GM23338 (cell line): ENCODE results near the gene TEX35. TPM values are rescaled to one million over a fixed set of nuclear protein-coding genes. Genes with fewer than 3 reads are reported as not detected.

Experiments used
- ATAC-seq: fragments of 200-7000 bp; cut with Tn5 transposase; 3 replicates; pipeline ENCODE4 v1.9.1; 2020
- DNase-seq: peaks from one replicate; pipeline ENCODE4 v3.0.0-alpha.2; 2015; ENCODE audit warnings: low spot score
- H2AFZ ChIP-seq: fragments of 200-600 bp; sonication (generic); 2 replicates; pipeline ENCODE4 v1.8.0; 2016; ENCODE audit warnings: antibody characterized with exemption, mild to moderate bottlenecking, moderate library complexity
- H3F3A ChIP-seq: fragments of 200-600 bp; sonication (generic); replicated peaks from 2 replicates; pipeline ENCODE4 v1.8.0; 2017; ENCODE audit warnings: antibody characterized with exemption, mixed run types, low read depth
- H3K27ac ChIP-seq: fragments of 200-600 bp; sonication (generic); 2 replicates; pipeline ENCODE4 v1.6.1; 2016; ENCODE audit warnings: low read depth
- H3K27me3 ChIP-seq: fragments of 200-600 bp; sonication (generic); 2 replicates; pipeline ENCODE4 v1.8.0; 2016; ENCODE audit warnings: mild to moderate bottlenecking, mixed run types, moderate library complexity; ENCODE audit not compliant: insufficient read depth
- H3K36me3 ChIP-seq: fragments of 200-600 bp; sonication (generic); 2 replicates; pipeline ENCODE4 v1.8.0; 2016; ENCODE audit warnings: mild to moderate bottlenecking; ENCODE audit not compliant: insufficient read depth
- H3K4me1 ChIP-seq: fragments of 200-600 bp; sonication (generic); 2 replicates; pipeline ENCODE4 v1.8.0; 2016; ENCODE audit warnings: mild to moderate bottlenecking, moderate library complexity; ENCODE audit not compliant: insufficient read depth
- H3K4me2 ChIP-seq: fragments of 200-600 bp; sonication (generic); 2 replicates; pipeline ENCODE4 v1.7.1; 2017; ENCODE audit warnings: mixed run types
- H3K4me3 ChIP-seq: fragments of 200-600 bp; sonication (generic); 2 replicates; pipeline ENCODE4 v1.6.1; 2016; ENCODE audit warnings: mixed run types
- H3K79me2 ChIP-seq: fragments of 200-600 bp; sonication (generic); replicated peaks from 2 replicates; pipeline ENCODE4 v1.8.0; 2017; ENCODE audit warnings: mild to moderate bottlenecking; ENCODE audit not compliant: insufficient read depth
- H3K9me2 ChIP-seq: fragments of 200-600 bp; sonication (generic); 2 replicates; pipeline ENCODE4 v1.8.0; 2017; ENCODE audit not compliant: insufficient read depth
- H4K20me1 ChIP-seq: fragments of 200-600 bp; sonication (generic); replicated peaks from 2 replicates; pipeline ENCODE4 v1.8.0; 2017; ENCODE audit warnings: mild to moderate bottlenecking; ENCODE audit not compliant: insufficient read depth
- H3K27ac Mint-ChIP-seq: 2 replicates; pipeline ENCODE4 v1.8.0; 2020; ENCODE audit warnings: inconsistent platforms, mild to moderate bottlenecking, moderate library complexity, mixed read lengths
- H3K27me3 Mint-ChIP-seq: 3 replicates; pipeline ENCODE4 v1.8.0; 2022; ENCODE audit warnings: low read depth, mild to moderate bottlenecking, moderate library complexity, mixed read lengths, inconsistent platforms; ENCODE audit not compliant: insufficient read depth, poor library complexity
- H3K36me3 Mint-ChIP-seq: 3 replicates; pipeline ENCODE4 v1.8.0; 2021; ENCODE audit warnings: low read depth, mild to moderate bottlenecking, inconsistent platforms, moderate library complexity, mixed read lengths
- H3K4me1 Mint-ChIP-seq: 3 replicates; pipeline ENCODE4 v1.8.0; 2020; ENCODE audit warnings: mild to moderate bottlenecking, inconsistent platforms, mixed read lengths
- H3K4me3 Mint-ChIP-seq: 3 replicates; pipeline ENCODE4 v1.8.0; 2021; ENCODE audit warnings: moderate library complexity, mild to moderate bottlenecking, inconsistent platforms, mixed read lengths
- H3K9me3 Mint-ChIP-seq: 3 replicates; pipeline ENCODE4 v1.8.0; 2020; ENCODE audit warnings: moderate library complexity, mild to moderate bottlenecking, inconsistent platforms, mixed read lengths
- CREB1 ChIP-seq: fragments of 250-450 bp; sonication (Bioruptor Pico); IDR thresholded peaks from 2 replicates; pipeline ENCODE4 v1.5.0; 2020; ENCODE audit warnings: low read depth, mild to moderate bottlenecking, moderate library complexity
- CTCF ChIP-seq, 2 experiments: fragments of 200-600 bp in 1 of 2; sonication (generic) in 1 of 2; conservative IDR thresholded peaks; 2 replicates each; pipeline versions ENCODE4 v1.5.1 to v1.6.1; 2016 to 2017; ENCODE audit warnings: antibody characterized with exemption in 2 of 2, low read depth in 2 of 2, mild to moderate bottlenecking in 2 of 2, moderate library complexity in 1 of 2
- EZH2phosphoT487 ChIP-seq: fragments of 200-600 bp; sonication (generic); IDR thresholded peaks from one replicate; pipeline ENCODE4 v1.8.1; 2018; ENCODE audit warnings: antibody characterized with exemption; ENCODE audit not compliant: unreplicated experiment
- ZNF331 ChIP-seq: fragments of 250-450 bp; sonication (Bioruptor Pico); IDR thresholded peaks from 2 replicates; pipeline ENCODE4 v1.5.0; 2020; ENCODE audit warnings: low read depth, mild to moderate bottlenecking, moderate library complexity
- polyA plus RNA-seq: library from polyadenylated mRNA; unstranded; fragments of >200 nt; fragmentation: Nextera tagmentation; extraction: Ambion mirVana; gene quantifications from 2 replicates; pipeline ENCODE4 v1.2.1, GENCODE V29; 2016
- total RNA-seq: library from RNA; depleted of rRNA; stranded (reverse); fragments of >200 nt; shearing (Covaris generic); gene quantifications from 2 replicates; pipeline ENCODE4 v1.2.3, GENCODE V29; 2014
- TF ChIP-seq, protein P1 (sequence below): IDR thresholded peaks from one replicate; pipeline ENCODE4 v1.6.1; 2018; ENCODE audit warnings: antibody characterized with exemption; ENCODE audit not compliant: unreplicated experiment

TEX35 gene
- total and polyA plus RNA-seq, 2 experiments from 2014 or later, result not detected

GRCh38 chr1:178491721-178492120, 21.2 kb upstream of the TEX35 start:
- Histone ChIP-seq H3K4me1 (no peaks in the 10 kb centered on the region), H3K27ac (no peak overlapping the region), H3F3A (0 out of 2 replicates have a peak, but pooled peaks cover 3% of the 10 kb centered on the region), H4K20me1 (no peaks in the 10 kb centered on the region), H3K9me2 (no peaks in the 10 kb centered on the region; the same call in 1 of the 2 replicates), H3K79me2 (no peaks in the 10 kb centered on the region), H3K27me3 (no peaks in the 10 kb centered on the region), H2AFZ (no peak overlapping the region), H3K36me3 (no peaks in the 10 kb centered on the region), H3K4me2 (no peak overlapping the region), H3K4me3 (no peak overlapping the region)
- ATAC-seq (no peak), DNase-seq (no peak)
- H3K27ac Mint-ChIP-seq, result no peak overlapping the region
- peaks cover 6% of the 10 kb centered on the region for H3K27me3 Mint-ChIP-seq
- no peak overlapping the region for H3K4me3 Mint-ChIP-seq
- no peaks in the 10 kb centered on the region; the same call in 2 of the 3 replicates for H3K36me3 Mint-ChIP-seq
- peaks cover 6% of the 10 kb centered on the region; the same call in 2 of the 3 replicates for H3K4me1 Mint-ChIP-seq
- H3K9me3 Mint-ChIP-seq, result no peaks in the 10 kb centered on the region; the same call in 1 of the 3 replicates
- TF ChIP-seq, protein P1, sequence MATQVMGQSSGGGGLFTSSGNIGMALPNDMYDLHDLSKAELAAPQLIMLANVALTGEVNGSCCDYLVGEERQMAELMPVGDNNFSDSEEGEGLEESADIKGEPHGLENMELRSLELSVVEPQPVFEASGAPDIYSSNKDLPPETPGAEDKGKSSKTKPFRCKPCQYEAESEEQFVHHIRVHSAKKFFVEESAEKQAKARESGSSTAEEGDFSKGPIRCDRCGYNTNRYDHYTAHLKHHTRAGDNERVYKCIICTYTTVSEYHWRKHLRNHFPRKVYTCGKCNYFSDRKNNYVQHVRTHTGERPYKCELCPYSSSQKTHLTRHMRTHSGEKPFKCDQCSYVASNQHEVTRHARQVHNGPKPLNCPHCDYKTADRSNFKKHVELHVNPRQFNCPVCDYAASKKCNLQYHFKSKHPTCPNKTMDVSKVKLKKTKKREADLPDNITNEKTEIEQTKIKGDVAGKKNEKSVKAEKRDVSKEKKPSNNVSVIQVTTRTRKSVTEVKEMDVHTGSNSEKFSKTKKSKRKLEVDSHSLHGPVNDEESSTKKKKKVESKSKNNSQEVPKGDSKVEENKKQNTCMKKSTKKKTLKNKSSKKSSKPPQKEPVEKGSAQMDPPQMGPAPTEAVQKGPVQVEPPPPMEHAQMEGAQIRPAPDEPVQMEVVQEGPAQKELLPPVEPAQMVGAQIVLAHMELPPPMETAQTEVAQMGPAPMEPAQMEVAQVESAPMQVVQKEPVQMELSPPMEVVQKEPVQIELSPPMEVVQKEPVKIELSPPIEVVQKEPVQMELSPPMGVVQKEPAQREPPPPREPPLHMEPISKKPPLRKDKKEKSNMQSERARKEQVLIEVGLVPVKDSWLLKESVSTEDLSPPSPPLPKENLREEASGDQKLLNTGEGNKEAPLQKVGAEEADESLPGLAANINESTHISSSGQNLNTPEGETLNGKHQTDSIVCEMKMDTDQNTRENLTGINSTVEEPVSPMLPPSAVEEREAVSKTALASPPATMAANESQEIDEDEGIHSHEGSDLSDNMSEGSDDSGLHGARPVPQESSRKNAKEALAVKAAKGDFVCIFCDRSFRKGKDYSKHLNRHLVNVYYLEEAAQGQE, result no peak

DNA sequence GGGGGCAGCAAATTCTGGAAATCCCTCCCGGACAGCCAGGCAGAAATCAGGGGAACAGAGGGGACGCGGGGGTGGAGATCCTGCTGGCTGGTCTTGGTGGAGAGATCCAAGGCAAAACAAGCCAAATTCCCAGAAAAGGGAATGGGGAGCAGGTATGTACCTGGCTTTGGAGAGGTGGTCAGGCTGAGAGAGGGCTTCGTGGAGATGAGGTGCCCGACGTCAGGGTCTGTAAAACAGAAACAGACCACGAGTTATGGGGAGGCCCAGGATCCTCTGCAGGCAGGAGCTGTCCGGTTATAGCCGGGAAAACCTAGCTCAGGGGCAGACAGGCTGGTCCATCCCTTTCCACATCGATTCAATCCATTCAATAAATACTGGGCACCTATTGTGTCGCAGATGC, 20.6 kb upstream of the TEX35 start:
- H3K9me2 ChIP-seq, result no peaks in the 10 kb centered on the region; the same call in 1 of the 2 replicates
- no peaks in the 10 kb centered on the region for H3K79me2 ChIP-seq
- TF ChIP-seq CTCF (conservative IDR thresholded peaks at IDR 0.05; ENCODE audit: low read depth in 2 of 2), result peak in 1 of 2 experiments; percentile 11; a peak in 1 of 4 replicates
- TF ChIP-seq CREB1 (CRISPR knock-in tag), result no peak
- Mint-ChIP-seq H3K4me1 (peaks cover 6% of the 10 kb centered on the region; the same call in 2 of the 3 replicates), H3K9me3 (no peaks in the 10 kb centered on the region; the same call in 1 of the 3 replicates), H3K4me3 (no peak overlapping the region), H3K27ac (no peak overlapping the region), H3K27me3 (peaks cover 8% of the 10 kb centered on the region), H3K36me3 (no peaks in the 10 kb centered on the region; the same call in 2 of the 3 replicates)
- H3K36me3 ChIP-seq, result no peaks in the 10 kb centered on the region
- no peak overlapping the region for H3K4me2 ChIP-seq
- no peak for ATAC-seq
- no peak for DNase-seq
- H2AFZ ChIP-seq, result peak overlapping the region; percentile 56; the same call in 1 of the 2 replicates
- H3K27me3 ChIP-seq, result no peaks in the 10 kb centered on the region
- H3K4me1 ChIP-seq, result no peaks in the 10 kb centered on the region
- no peaks in the 10 kb centered on the region for H4K20me1 ChIP-seq
- H3K27ac ChIP-seq, result no peak overlapping the region
- 0 out of 2 replicates have a peak, but pooled peaks cover 3% of the 10 kb centered on the region for H3F3A ChIP-seq
- H3K4me3 ChIP-seq, result no peak overlapping the region

- no peak for DNase-seq
- no peak for ATAC-seq
- no peak for TF ChIP-seq ZNF331
- no peak for TF ChIP-seq EZH2phosphoT487
Measured at GRCh38 chr1:178493301-178493741, 19.6 kb upstream of the TEX35 start.

More at GRCh38 chr1:178493301-178493741, 19.6 kb upstream of the TEX35 start:
- no peak overlapping the region for H3K4me3 ChIP-seq
- Mint-ChIP-seq H3K9me3 (no peaks in the 10 kb centered on the region; the same call in 1 of the 3 replicates), H3K27me3 (peaks cover 2% of the 10 kb centered on the region), H3K27ac (no peak overlapping the region), H3K4me3 (no peak overlapping the region), H3K4me1 (peaks cover 3% of the 10 kb centered on the region; the same call in 1 of the 3 replicates), H3K36me3 (no peaks in the 10 kb centered on the region)
- H3K4me1 ChIP-seq, result no peaks in the 10 kb centered on the region
- H3K79me2 ChIP-seq, result no peaks in the 10 kb centered on the region
- H3K27me3 ChIP-seq, result no peaks in the 10 kb centered on the region
- no peaks in the 10 kb centered on the region for H3F3A ChIP-seq
- H3K36me3 ChIP-seq, result no peaks in the 10 kb centered on the region
- H3K4me2 ChIP-seq, result no peak overlapping the region
- H4K20me1 ChIP-seq, result no peaks in the 10 kb centered on the region
- no peaks in the 10 kb centered on the region; the same call in 1 of the 2 replicates for H3K9me2 ChIP-seq
- H3K27ac ChIP-seq, result no peak overlapping the region
- no peak overlapping the region for H2AFZ ChIP-seq
